GM11168 (cell line): ENCODE data around the gene EP400.

Experiments
- in situ Hi-C: fragments of 300-500 bp; cut with MboI; formaldehyde crosslinking; loops from one replicate; pipeline ENCODE4 v1.12.0; 2022; ENCODE audit warnings: low sequenced_read_pairs; ENCODE audit not compliant: unreplicated experiment

The EP400 gene

DNA sequence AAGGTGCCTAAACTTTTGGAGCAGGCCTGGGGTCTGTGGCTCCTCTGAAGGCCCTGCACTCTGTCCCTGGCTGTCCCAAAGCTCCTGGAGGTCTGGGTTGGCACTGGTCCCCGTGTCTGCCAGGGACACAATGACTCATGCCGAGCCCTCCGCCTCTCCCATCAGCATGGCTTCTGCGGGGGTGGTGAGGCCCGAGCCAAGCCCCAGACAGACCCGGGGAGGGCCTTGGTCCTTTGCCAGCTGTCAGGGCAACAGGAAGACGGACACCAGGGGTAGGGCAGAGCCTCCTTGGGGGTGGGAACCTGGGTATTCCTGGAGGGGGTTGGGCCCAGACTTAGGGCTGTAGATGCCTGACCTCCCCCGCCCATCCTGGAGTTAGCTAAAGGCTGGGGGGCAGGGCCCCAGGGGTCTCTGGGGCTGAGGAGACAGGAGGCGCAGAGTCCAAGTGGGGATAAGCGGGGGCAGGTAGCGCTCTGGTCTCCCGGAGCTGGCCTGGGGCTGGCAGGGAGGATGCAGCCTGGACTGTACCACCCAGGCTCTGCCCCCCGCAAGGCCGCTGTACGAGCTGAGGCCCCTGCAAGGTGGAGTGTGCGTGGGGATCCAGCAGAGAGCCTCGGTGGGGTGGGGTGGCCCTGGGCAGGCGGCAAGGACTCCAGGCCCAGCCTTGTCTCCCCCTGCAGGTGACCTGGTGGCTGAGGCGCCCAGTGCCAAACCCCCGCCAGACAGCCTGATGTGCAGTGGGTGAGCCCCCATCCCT, 37.0 kb upstream of the EP400 start:
- in situ Hi-C loops, result no loop called here

DNA sequence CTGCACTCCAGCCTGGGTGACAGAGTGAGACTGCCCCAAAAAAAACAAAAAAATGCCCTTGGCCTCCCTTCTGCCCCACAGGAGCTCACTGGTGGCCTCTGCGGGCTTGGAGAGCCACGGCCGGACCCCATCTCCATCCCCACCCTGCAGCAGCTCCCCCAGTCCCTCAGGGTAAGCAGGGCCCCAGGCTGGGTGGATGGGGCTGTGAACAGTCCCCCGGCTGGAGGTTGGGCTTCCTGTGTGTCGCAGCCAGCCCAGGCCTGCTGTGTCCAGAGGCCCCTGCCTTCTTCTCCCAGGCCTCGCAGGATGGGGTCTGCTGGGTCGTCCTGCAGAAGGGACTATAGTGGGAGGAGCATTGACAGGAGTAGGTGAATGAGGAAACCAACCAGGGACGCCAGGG, 36.1 kb upstream of the EP400 start:
- in situ Hi-C loops, result no loop called here

DNA sequence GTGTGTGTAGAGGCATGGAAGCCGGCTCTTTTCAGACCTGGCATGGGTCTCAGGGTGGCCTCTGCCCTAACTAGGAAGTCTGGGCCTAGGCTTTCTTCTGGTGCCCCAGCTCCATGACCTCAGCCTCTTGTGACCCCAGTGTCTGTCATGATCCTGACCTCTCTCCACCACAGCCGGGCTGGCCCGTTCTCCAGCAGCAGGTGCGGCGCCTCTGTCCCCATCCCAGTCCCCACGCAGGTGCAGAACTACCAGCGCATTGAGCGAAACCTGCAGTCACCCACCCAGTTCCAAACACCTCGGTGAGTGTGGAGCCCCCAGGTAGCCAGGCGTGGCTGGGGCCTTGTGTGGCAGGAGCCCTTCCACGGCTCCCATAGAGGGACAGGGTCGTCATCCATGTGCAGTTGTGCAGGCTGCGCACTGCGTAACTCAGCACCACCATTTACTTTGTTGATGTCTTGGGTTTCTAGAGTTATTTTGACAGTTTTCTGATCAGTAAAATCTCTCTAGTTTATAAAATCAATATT, 35.5 kb upstream of the EP400 start:
- in situ Hi-C loops, result no loop called here

DNA sequence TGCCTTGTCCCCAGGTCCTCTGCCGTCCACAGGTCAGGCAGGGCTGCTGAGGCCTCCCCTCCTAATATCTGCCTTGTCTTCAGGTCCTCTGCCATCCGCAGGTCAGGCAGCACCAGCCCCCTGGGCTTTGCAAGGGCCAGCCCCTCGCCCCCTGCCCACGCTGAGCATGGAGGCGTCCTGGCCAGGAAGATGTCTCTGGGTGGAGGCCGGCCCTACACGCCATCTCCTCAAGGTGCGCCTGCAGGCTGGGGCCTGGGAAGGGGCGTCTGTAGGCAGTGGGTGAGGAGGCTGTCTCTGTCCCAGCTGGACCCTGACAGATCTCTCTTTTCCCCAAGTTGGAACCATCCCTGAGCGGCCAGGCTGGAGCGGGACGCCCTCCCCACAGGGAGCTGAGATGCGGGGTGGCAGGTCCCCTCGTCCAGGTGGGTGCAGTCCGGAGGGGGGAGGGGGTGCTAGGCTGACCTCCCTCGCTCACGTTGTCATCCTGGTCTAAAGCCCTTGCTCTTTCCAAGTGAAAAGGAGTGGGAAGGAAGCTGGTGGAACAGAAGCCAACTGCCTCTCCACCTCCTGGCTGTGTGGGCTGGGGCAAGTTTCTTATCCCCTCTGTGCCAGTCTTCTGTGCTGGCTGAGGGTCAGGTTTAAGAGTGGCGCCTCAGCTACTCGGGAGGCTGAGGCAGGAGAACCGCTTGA, 34.6 kb upstream of the EP400 start:
- in situ Hi-C loops, result no loop called here

DNA sequence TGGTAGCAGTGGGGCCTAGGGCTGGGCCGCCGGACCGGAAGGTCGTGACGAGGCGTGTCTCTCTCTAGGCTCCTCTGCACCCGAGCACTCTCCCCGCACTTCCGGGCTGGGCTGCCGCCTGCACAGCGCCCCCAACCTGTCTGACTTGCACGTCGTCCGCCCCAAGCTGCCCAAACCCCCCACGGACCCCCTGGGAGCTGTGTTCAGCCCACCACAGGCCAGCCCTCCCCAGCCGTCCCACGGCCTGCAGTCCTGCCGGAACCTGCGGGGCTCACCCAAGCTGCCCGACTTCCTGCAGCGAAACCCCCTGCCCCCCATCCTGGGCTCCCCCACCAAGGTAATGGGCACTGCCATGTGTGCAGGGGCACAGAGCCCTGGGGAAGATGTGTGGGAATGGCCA, 33.9 kb upstream of the EP400 start:
- in situ Hi-C loops, result no loop called here

DNA sequence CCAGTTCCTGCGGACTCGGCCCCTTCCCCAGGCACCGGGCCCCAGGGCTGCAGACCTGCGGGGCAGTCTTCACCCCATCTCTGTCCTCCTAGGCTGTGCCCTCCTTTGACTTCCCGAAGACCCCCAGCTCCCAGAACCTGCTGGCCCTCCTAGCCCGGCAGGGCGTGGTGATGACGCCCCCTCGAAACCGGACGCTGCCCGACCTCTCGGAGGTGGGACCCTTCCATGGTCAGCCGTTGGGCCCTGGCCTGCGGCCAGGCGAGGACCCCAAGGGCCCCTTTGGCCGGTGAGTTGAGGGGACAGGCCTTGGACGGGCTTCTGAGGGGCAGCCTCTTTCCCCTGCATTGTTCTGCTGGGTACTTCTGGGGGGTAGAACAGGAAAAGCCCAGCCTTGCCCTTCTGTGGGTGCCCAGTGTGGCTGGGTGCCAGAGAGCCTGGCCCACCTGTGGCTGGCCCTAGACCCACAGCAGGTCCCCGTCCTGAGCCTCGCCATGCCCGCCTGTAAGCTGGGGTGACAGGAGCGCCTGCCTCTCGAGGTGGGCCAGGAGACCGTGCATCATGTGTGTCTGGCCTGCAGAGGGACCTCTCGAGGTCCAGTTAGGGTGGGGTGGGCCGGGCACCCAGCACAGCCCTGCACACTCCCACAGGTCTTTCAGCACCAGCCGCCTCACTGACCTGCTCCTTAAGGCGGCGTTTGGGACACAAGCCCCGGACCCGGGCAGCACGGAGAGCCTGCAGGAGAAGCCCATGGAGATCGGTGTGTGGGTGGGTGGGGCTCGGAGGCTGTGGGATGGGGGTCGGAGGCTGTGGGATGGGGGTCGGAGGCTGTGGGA, 33.2 kb upstream of the EP400 start:
- in situ Hi-C loops, result no loop called here

DNA sequence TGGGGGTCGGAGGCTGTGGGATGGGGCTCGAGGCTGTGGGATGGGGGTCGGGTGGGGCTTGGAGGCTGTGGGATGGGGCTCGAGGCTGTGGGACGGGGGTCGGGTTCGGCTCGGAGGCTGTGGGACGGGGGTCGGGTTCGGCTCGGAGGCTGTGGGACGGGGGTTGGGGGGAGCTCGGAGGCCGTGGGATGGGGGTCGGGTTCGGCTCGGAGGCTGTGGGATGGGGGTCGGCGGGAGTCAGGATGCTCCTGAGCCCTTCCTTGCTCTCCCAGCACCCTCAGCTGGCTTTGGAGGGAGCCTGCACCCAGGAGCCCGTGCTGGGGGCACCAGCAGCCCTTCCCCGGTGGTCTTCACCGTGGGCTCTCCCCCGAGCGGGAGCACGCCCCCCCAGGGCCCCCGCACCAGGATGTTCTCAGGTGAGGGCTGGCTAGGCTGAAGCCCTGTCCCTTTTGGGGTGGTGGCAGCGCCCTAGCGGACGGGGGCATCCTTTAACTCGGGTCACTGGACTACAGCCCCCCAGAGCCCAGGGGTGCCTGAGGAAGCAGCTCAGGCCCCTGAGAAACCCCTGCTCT, 32.5 kb upstream of the EP400 start:
- in situ Hi-C loops, result no loop called here

DNA sequence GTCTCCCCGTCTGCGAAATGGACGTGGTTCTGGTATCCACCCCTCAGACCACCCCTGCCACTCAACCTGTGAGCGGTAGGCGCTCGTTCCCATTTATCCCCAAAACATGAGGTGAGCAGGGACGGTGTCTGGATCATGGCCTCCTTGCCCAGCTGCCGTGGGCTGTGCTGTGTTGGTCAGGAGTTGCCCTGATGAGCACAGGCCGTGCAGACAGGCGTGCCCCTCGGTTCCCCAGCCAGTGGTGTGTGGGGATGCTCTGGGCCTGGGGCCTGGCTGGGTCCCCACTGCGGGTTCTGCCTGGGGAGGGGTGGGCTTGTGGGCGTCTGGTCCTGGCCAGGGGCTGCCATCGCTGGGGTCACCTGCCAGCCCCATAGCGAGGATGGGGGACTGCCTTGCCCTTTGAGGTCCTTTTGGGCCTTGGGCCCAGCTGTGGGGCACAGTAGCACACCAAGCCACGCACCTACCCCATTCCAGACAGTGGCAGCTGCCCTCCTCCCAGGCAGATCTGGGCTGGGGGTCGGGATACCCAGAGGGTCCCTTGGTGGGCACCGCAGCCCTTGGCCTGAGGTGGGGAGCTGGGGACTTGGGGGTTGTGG, 31.9 kb upstream of the EP400 start:
- in situ Hi-C loops, result no loop called here

DNA sequence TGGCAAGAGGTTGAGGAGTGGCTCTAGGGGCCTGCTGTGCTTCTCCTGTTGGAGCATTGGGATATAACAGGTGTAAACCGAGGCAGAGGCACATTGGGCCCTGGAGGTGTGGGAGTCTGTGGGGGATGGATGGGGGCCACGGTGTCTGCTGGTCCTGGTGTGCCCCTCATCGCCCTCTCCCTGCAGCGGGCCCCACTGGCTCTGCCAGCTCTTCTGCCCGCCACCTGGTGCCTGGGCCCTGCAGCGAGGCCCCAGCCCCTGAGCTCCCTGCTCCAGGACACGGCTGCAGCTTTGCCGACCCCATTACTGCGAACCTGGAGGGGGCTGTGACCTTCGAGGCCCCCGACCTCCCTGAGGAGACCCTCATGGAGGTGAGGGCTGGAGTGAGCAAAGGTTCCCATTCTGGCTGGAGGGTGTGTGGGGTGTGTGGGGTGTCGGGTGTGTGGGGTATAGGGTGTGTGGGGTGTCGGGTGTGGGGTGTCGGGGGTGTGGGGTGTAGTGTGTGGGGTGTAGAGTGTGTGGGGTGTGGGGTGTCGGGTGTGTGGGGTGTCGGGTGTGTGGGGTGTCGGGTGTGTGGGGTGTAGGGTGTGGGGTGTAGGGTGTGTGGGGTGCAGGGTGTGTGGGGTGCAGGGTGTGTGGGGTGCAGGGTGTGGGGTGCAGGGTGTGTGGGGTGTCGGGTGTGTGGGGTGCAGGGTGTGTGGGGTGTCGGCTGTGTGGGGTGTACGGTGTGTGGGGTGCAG, 31.3 kb upstream of the EP400 start:
- in situ Hi-C loops, result no loop called here

DNA sequence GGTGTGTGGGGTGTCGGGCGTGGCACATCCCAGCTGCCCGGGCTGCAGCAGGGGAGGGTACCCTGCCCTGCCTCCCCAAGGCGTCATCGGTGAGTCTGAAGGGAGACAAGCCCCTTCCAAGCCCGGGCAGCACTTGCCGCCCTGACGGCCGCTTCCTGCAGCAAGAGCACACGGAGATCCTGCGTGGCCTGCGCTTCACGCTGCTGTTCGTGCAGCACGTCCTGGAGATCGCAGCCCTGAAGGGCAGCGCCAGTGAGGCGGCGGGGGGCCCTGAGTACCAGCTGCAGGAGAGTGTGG, 30.7 kb upstream of the EP400 start:
- in situ Hi-C loops, result no loop called here

DNA sequence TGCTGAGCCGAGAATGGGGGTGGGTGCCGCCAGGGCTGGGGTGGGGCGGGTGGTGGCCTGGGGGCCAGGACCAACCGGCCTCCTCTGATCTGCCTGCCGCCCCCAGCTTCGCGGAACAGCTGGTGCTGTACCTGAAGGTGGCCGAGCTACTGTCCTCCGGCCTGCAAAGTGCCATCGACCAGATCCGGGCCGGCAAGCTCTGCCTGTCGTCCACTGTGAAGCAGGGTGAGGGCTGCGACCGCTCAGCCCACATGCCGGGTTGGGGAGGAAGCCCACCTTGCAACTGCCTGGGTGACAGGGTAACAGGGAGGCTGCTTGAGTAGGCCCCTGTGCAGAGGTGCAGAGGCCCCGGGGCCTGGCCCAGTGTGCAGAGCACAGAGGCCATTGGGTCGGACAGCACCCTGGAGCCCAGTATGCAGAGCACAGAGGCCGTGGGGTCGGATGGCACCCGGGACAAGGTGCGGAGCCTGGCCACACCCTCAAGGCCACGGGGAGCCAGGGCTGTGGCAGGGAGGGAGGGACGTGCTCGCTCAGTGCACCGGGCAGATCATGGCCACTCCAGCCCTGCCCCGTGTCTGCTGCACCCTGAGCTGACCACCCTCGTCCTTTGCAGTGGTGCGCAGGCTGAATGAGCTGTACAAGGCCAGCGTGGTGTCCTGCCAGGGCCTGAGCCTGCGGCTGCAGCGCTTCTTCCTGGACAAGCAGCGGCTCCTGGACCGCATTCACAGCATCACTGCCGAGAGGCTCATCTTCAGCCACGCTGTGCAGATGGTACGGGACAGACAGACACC, 30.2 kb upstream of the EP400 start:
- in situ Hi-C loops, result no loop called here

DNA sequence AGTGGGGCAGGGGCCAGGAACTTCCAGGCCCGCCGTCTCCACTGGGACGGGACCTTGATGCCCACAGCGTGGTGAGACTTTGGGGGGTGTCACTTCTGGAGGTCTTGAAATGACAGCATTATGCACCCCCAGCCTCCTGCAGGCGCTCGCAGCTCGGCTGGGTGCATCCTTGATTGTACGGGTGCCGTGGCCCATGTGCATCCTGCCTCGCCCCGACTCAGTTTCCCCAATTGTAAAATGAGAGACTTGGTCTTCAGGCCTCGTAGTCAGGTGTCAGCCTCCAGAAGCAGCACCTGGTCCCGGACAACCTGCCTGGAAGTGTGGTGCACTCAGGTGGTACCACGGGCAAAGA, 29.6 kb upstream of the EP400 start:
- in situ Hi-C loops, result no loop called here

DNA sequence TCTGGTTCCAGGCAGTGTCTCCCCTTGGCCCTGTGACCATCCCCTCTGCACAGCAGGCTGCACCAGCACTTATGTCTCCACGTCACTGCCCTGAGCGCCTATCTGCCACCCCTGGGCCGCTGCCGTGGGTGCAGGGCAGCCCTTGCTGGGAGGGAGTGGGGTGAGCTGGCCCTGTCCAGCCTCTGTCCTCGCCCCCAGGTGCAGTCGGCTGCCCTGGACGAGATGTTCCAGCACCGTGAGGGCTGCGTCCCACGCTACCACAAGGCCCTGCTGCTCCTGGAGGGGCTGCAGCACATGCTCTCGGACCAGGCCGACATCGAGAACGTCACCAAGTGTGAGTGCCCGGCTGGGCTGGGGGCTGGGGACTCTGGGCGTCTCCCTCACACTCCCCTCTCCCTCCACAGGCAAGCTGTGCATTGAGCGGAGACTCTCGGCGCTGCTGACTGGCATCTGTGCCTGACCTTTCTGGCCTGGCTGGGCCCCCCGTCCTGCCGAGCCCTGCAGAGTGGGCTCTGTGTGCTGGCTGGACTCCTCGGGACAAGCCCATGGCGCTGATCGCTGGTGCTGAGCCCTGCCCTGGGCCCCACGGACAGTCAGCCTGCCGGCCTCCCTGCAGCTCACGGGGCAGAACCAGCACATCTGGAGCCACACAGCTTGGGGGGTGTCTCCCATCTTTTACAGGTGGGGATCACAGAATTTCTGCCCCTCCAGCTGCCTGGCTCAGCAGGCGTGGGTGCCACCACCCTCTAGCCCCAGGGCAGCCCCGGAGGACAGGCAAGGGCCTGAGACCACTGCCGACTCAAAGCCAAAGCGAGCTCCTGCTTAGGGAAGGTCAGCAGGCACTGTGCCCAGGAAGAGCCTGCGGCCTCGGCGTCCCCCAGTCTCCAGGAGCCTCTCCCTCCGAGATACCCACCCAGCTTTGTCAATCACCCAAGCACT, 28.6 kb upstream of the EP400 start:
- in situ Hi-C loops, result no loop called here

DNA sequence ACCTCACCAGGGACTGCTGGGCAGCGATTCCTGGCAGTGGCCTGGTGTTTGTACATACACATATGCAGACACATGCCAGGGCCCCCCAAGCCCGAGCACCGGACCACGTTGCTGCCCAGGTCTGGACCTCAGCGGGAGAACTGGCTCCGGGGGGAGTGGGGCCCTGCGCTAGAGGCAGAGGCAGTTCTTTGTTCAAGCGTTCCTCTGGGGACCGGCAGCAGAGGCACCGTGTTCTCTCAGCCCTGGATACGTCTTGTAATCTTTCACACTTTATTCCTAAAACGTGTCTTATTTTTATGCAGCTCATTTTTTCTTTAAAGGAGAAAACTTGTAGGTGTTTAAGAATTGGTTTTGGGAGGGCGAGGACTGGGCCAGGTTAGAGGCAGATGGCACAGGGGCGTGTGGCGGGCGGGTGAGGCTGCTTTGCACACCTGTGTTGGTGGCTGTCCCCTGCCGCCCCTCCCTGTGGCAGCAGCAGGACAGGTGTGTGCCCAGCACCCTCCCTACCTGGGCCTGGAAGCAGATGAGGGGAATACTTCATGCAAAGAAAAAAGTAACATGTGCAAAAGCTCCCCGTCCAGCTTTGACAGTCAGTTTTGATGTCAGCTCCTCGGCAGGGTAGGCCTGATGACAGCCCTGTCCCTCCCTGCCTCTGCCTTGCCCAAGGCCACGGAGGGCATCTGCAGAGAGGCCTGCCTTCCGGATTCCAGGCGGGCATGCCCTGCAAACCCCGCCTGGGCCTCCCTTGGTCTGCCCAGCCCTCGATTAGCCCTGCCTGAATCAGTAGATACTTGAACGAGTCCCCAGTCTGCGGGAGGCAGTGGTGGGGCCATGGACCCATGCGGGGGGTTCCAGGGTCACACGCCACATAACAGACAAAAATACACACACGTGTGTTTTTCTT, 27.6 kb upstream of the EP400 start:
- in situ Hi-C loops, result no loop called here

DNA sequence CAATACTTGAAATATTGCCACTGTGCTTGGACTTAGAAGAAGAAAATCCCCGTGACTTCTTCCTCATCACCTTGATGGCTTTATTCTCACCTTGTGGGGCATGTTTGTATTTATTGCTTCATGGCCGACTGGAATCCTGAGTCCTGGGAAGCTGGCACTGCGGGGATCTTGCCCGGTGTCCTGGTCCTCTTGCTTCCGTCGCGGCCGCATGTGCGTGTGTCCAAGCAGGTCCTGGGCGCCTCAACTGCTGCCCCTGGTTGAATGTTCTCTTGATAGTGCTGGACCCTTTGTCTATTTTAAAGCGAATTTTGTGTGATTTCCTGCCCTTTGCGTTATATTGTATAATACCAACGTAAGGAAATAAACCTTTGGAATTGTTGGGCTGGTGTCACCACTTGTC, 27.0 kb upstream of the EP400 start:
- in situ Hi-C loops, result no loop called here

DNA sequence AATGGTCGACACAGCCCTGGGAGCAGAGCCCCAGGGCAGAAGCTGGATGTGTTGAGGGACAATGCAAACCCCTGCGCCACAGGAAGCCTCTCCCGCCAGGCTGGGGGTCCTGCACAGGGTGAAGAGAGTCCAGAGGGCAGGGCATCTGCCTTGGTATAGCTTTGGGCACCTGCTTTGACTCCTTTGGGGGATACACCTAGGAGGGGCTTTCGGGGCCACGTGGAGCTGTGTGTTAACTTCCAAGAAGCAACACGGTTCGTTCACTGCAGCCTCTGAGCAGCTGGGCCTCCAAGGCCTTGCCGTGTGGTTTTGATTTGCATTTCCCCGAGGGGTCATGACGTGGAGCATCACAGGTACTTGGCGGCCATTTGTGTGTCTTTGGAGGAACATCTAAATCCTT, 26.5 kb upstream of the EP400 start:
- in situ Hi-C loops, result no loop called here
